MM.1S (cell line): ENCODE data around the gene GALNT10.

ENCODE experiments used
- DNase-seq: peaks from one replicate; pipeline ENCODE4 v3.0.0-alpha.2; 2015
- H2AFZ ChIP-seq: fragments of 300-600 bp; sonication (generic); 2 replicates; pipeline ENCODE4 v1.6.0; 2016; ENCODE audit warnings: antibody characterized with exemption, low read length
- H3F3A ChIP-seq: fragments of 300-600 bp; sonication (generic); 2 replicates; pipeline ENCODE4 v1.6.1; 2016; ENCODE audit warnings: mild to moderate bottlenecking, antibody characterized with exemption, low read length, moderate library complexity, mixed read lengths; ENCODE audit not compliant: insufficient read depth
- H3K27ac ChIP-seq: fragments of 300-600 bp; sonication (generic); 2 replicates; pipeline ENCODE4 v1.5.1; 2016; ENCODE audit warnings: mild to moderate bottlenecking, low read length
- H3K27me3 ChIP-seq: fragments of 300-600 bp; sonication (generic); replicated peaks from 2 replicates; pipeline ENCODE4 v1.6.0; 2016; ENCODE audit warnings: low read length; ENCODE audit not compliant: insufficient read depth
- H3K36me3 ChIP-seq: fragments of 300-600 bp; sonication (generic); replicated peaks from 2 replicates; pipeline ENCODE4 v1.6.1; 2016; ENCODE audit warnings: mild to moderate bottlenecking, low read length, mixed read lengths; ENCODE audit not compliant: insufficient read depth
- H3K4me1 ChIP-seq: fragments of 300-600 bp; sonication (generic); 2 replicates; pipeline ENCODE4 v1.6.1; 2016; ENCODE audit warnings: low read length, mixed read lengths
- H3K4me2 ChIP-seq: fragments of 300-600 bp; sonication (generic); 2 replicates; pipeline ENCODE4 v1.6.0; 2016; ENCODE audit warnings: low read depth, low read length
- H3K4me3 ChIP-seq: fragments of 300-600 bp; sonication (generic); 2 replicates; pipeline ENCODE4 v1.5.1; 2016; ENCODE audit warnings: low read length, mixed read lengths
- H3K79me2 ChIP-seq: fragments of 300-600 bp; sonication (generic); 2 replicates; pipeline ENCODE4 v1.6.1; 2016; ENCODE audit warnings: mixed run types, low read length, mixed read lengths
- H3K9ac ChIP-seq: fragments of 300-600 bp; sonication (generic); 2 replicates; pipeline ENCODE4 v1.6.1; 2016; ENCODE audit warnings: low read length, mixed read lengths
- H3K9me2 ChIP-seq: fragments of 300-600 bp; sonication (generic); replicated peaks from 2 replicates; pipeline ENCODE4 v1.6.1; 2016; ENCODE audit warnings: mild to moderate bottlenecking, low read length, mixed read lengths; ENCODE audit not compliant: insufficient read depth
- H3K9me3 ChIP-seq: fragments of 300-600 bp; sonication (generic); replicated peaks from 2 replicates; pipeline ENCODE4 v1.6.1; 2016; ENCODE audit warnings: mild to moderate bottlenecking, low read length, mixed read lengths; ENCODE audit not compliant: insufficient read depth
- H4K20me1 ChIP-seq: fragments of 300-600 bp; sonication (generic); 2 replicates; pipeline ENCODE4 v1.6.1; 2016; ENCODE audit warnings: mild to moderate bottlenecking, low read length, moderate library complexity, mixed read lengths; ENCODE audit not compliant: insufficient read depth
- CTCF ChIP-seq: fragments of 300-600 bp; sonication (generic); IDR thresholded peaks from 2 replicates; pipeline ENCODE4 v1.5.1; 2016; ENCODE audit warnings: antibody characterized with exemption, low read length, mixed read lengths
- EZH2 ChIP-seq: fragments of 300-600 bp; sonication (generic); optimal IDR thresholded peaks from 2 replicates; pipeline ENCODE3; 2017; ENCODE audit warnings: low read depth, mild to moderate bottlenecking, antibody characterized with exemption, low read length, mixed read lengths
- EZH2phosphoT487 ChIP-seq: fragments of 300-600 bp; sonication (generic); IDR thresholded peaks from 2 replicates; pipeline ENCODE4 v1.6.1; 2018; ENCODE audit warnings: antibody characterized with exemption, low read length

GALNT10 gene

GRCh38 chr5:154386952-154387629, 196.6 kb downstream of the GALNT10 start:
- TF ChIP-seq EZH2phosphoT487 (no peak), CTCF (no peak), EZH2 (no peak)
- H2AFZ ChIP-seq, result no peak overlapping the region
- no peak overlapping the region for H3K4me2 ChIP-seq

GRCh38 chr5:154388842-154389241, 198.3 kb downstream of the GALNT10 start:
- TF ChIP-seq CTCF, result no peak
- TF ChIP-seq EZH2phosphoT487, result no peak
- no peak for TF ChIP-seq EZH2
- H3K79me2 ChIP-seq, result no peaks in the 10 kb centered on the region

More at GRCh38 chr5:154386952-154387629, 196.6 kb downstream of the GALNT10 start:
- Histone ChIP-seq H3K27me3 (no peaks in the 10 kb centered on the region), H3K9ac (no peak overlapping the region), H3K4me1 (peaks cover 17% of the 10 kb centered on the region), H3K9me2 (no peaks in the 10 kb centered on the region), H3K9me3 (no peaks in the 10 kb centered on the region), H3K79me2 (no peaks in the 10 kb centered on the region), H3K4me3 (no peak overlapping the region), H4K20me1 (no peaks in the 10 kb centered on the region), H3F3A (no peaks in the 10 kb centered on the region), H3K36me3 (0 out of 2 replicates have a peak, but pooled peaks cover 3% of the 10 kb centered on the region), H3K27ac (no peak overlapping the region)
- no peak for DNase-seq

GRCh38 chr5:154390096-154390495, 199.6 kb downstream of the GALNT10 start:
- no peak overlapping the region for H3K4me2 ChIP-seq
- H3K36me3 ChIP-seq, result 0 out of 2 replicates have a peak, but pooled peaks cover 3% of the 10 kb centered on the region
- H3K9ac ChIP-seq, result no peak overlapping the region
- peaks cover 20% of the 10 kb centered on the region for H3K4me1 ChIP-seq
- H3K79me2 ChIP-seq, result no peaks in the 10 kb centered on the region
- TF ChIP-seq CTCF (no peak), EZH2phosphoT487 (no peak), EZH2 (no peak)
- H4K20me1 ChIP-seq, result no peaks in the 10 kb centered on the region
- no peaks in the 10 kb centered on the region for H3K27me3 ChIP-seq
- no peaks in the 10 kb centered on the region for H3K9me3 ChIP-seq
- no peak overlapping the region for H2AFZ ChIP-seq
- no peak overlapping the region for H3K27ac ChIP-seq
- H3K9me2 ChIP-seq, result no peaks in the 10 kb centered on the region
- H3F3A ChIP-seq, result peaks cover 8% of the 10 kb centered on the region
- no peak overlapping the region for H3K4me3 ChIP-seq
- no peak for DNase-seq

More at GRCh38 chr5:154388842-154389241, 198.3 kb downstream of the GALNT10 start:
- H3K4me1 ChIP-seq, result peaks cover 20% of the 10 kb centered on the region
- H3F3A ChIP-seq, result no peaks in the 10 kb centered on the region
- no peak overlapping the region for H3K27ac ChIP-seq
- no peak overlapping the region for H3K9ac ChIP-seq
- DNase-seq, result no peak
- 0 out of 2 replicates have a peak, but pooled peaks cover 3% of the 10 kb centered on the region for H3K36me3 ChIP-seq
- H3K4me2 ChIP-seq, result no peak overlapping the region
- no peak overlapping the region for H3K4me3 ChIP-seq
- no peak overlapping the region for H2AFZ ChIP-seq
- no peaks in the 10 kb centered on the region for H4K20me1 ChIP-seq
- no peaks in the 10 kb centered on the region for H3K27me3 ChIP-seq
- no peaks in the 10 kb centered on the region for H3K9me2 ChIP-seq
- H3K9me3 ChIP-seq, result no peaks in the 10 kb centered on the region
